Hematopoietic multipotent progenitor cell treated with erythropoietin and hydrocortisone succinate and interleukin-3 and kit ligand, for 17 days (in vitro differentiated cells): ENCODE data around the gene RBM17.
"Not testable (repeated sequence)": the region's sequence is repeated elsewhere in the genome, so short reads cannot be mapped to it uniquely, and the experiment has no call there.

ENCODE experiments used
- DNase-seq: peaks from one replicate; pipeline ENCODE4 v3.0.0-alpha.2; 2015; ENCODE audit warnings: low spot score

RBM17 gene

DNA sequence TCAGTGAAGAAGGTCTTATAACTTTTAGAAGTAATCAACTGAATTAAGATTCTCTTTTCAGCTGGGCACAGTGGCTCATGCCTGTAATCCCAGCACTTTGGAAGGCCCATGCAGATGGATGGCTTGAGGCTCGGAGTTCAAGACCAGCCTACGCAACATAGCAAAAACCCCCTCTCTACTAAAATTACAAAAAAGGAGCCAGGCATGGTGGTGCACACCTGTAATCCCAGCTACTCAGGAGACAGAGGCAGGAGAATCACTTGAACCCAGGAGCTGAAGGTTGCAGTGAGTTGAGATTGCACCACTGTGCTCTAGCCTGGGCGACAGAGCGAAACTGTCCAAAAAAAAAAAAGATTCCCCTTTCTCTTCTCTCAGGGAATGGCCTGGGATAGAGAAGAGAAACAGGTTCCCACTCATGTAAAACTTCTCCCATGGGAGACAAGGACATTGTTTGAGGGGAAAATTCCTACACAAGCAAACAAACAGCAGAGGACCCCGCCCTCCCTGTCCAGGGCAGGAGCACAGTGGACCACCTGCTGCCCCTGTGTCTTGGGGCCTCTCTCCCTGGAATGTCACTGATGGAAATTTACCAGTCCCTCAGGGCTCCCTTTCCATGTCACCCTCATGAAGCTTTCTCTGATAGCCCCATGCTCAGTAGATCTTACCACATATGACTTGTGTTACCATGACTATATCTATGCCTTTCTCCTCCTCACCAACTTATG, 32.3 kb upstream of the RBM17 start:
- no peak for DNase-seq

DNA sequence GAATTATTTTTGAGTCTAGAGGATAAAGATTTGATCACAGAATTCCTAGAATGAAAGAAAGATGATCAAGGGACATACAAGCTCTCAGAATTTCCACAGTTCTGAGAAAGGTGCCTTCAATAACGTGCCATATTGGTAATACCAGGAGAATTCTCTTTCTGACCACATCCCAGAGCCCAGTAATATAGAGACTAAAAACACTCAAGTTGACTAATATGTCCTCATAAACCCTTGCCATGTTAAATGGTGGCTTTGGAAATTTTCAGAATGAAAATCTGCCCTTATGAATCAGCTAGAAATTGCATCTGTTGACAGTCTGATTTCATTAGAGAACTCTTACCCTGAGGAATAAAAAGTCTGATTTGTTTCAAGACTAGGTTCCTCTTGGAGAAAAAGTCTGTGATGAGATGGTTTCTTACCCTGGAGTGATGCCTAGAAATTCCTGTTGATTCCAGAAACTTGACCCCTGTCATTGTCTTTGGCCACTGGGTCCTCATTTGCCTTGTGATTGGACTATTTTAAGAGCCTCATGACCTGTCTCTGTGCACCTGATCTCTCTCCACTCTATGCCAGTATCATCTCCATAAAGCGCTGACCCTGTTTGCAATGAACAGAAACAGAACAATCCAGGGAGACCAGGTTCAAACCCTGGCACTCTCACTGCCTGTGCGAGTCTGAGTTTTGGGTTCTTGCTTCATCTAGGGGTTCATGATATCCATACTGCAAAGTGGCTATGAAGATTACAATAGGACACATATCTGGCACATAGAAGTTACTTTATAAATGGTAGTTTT, 30.0 kb upstream of the RBM17 start:
- DNase-seq: no peak

DNA sequence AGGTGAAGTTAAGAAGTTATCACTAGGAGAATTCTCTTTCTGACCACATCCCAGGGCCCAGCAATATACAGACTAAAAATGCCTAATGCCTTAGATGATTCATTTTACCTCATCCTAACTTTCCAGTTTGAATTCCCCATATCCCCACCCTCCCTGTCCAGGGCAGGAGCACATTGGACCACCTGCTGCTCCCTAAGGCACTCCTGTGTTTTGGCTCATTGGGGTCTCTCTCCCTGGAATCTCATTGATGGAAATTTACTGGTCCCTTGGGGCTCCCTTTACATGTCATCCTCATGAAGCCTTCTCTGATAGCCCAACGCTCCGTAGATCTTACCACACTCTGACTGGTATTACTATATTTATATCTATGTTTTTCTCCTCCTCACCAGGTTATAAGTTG, 29.3 kb upstream of the RBM17 start:
- DNase-seq: no peak

DNA sequence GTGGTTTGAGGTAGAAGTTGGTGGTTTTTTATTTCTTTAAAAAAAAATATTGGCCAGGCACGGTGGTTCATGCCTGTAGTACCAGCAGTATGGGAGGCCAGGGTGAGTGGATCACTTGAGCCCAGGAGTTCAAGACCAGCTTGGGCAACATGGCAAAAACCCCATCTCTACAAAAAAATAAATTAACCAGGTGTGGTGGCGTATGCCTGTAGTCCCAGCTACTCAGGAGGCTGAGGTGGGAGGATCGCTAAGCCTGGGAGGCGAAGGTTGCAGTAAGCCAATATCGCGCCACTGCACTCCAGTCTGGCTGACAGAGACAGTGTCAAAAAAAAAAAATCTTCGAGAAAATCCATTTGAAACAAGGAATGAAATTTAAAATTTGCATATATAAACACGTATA, 27.8 kb upstream of the RBM17 start:
- no peak for DNase-seq

DNA sequence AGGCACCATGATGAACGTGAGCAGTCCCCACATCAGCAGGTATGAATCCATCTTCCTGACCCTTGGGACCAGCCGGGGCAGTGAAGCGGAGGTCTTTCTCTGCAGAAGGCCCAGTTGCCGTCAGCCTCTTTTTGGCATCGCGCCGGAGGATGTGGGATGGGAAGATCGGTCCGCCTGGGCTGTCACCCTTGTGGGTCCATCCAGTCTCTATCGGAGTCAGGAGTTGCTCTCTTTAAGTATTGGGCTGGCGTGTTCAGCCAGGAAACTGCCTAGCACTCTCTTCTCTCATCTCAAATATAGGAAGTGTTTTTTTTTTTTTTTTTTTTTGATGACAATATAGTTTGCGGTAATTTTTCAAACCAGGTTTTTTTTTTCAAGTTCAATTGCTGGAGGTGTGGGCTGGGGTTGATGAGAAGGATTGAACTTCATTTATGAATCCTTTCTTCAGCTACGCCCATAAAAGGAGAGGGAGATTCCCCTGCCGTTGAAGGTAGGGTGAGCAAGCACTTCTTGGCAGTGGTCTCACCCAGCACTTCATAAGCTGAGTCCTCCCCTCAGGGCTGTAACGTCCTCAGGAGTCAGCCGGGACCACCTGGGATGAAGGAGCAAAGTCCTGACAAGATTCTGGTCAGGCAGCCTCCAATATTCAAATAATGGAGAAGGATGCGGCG, 26.6 kb upstream of the RBM17 start, which contains the start of gene IL2RA:
IL2RA (minus strand) TSS at position 267 of the 671 bp plus-strand sequence; CDS start at position 51, 216 bp downstream.
- no peak for DNase-seq

DNA sequence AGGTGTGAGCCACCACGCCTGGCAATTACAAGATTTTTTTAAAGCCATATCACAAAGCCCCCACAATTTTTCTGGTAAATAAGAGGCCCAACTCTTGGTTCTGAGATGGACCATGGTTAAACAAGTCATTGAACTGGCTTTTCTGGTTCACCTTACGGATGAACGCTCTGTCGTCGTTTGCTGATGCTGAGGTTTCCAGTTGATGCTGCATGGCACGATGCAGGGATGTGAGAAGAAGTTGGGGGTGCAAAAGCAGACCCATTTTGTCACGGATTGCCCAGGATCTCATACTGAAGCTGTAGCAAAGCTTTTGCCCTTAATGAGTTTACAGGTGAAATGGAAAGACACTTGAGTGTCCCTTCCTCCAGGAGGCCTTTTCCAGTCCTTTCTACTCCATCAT, 24.7 kb upstream of the RBM17 start:
- no peak for DNase-seq

DNA sequence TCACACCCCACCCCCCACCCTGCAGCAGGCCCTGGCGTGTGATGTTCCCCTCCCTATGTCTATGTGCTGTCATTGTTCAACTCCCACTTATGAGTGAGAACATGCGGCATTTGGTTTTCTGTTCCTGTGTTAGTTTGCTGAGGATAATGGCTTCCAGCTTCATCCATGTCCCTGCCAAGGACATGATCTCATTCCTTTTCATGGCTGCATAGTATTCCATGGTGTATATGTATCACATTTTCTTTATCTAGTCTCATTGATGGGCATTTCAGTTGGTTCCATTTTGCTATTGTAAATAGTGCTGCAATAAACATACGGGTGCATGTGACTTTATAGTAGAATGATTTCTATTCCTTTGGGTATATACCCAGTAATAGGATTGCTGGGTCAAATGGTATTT, 24.1 kb upstream of the RBM17 start:
- not testable (repeated sequence) for DNase-seq

DNA sequence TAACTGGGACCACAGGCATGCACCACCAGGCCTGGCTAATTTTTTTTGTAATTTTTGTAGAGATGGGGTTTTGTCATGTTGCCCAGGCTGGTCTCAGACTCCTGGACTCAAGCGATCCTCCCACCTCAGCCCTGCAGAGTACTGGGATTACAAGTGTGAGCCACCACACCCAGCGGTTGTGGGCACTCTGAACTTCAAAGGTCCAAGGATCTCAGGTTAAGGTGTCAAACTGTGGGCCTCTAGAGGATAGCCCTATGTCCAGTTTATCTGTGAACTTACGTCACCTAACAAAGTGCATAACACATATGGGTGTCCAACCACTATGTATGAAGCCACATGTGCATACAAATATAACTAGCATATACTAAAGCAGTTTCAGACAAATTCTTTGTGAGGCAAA, 23.4 kb upstream of the RBM17 start:
- no peak for DNase-seq

DNA sequence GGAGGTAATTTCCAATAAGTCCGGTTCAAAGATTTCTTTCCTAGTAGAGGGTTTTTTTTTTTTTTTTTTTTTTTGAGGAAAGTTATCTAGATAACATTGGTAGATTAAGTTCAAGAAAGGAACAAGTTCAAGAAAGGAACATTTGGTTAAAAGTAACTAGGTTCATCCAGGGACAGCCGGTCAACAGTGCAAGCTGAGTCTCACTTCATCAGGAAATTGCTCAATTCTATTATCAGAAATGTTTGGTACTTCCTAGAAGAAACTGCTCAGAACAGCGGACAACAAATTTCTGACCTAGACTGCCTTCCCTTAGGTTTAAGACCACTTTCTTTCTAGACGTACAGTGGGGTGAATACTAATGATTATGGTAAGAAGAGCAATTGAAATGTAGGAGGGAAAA, 23.0 kb upstream of the RBM17 start:
- no peak for DNase-seq

DNA sequence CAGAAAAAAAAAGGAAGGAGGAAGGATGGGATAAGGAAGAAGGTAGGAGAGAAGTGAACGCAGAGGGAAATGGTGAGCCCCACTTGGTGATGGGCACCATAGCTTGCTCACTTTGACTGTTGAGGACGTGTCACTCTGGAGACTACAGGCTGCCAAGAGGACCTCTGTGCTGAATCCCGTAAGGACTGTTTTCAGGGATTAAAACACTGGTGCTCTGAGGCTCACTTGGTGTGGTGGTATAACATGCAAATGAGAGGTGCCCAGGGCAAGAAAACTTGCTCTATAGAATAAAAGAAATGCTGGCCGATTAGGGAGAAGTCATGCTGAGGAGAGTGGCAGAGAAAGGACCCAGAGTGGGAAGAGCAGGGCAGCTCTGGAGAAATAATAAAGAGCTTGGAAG, 21.4 kb upstream of the RBM17 start:
- DNase-seq: no peak

DNA sequence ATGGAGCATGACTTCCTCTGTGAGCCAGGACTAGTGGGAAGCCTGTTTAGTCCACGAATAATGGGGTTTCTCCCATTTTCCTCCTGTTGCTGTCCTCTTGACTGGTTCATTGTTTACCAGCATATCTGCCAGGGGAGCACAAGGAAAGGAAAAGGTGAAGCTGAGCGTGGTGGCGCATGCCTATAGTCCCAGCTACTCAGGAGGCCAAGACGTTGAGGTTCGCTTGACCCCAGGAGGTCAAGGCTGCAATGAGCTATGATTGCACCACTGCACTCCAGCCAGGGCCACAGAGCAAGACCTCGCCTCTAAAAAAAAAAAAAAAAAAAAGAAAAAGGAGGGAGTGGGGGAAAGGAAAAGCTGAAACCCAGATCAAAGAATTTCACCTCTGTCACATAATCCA, 20.8 kb upstream of the RBM17 start:
- no peak for DNase-seq

DNA sequence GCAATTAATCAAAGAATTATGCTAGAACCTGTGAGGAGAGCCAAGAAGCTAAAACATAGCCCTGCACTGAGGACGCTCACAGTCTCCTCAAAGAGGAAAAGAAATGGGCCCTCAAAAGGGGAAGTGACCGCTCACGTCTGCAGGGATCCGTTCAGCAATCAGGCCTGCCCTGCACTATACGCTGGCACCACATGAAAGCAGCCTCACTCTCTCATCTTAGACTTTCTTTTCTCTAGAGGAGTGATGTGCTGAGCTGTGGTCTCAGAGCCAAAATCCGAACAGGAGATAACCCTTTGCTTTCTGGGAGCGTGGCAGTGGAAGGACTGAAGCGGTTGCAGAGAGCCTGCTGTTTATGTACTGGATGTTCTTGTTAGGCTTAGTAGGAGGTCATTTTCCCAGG, 20.4 kb upstream of the RBM17 start:
- no peak for DNase-seq

DNA sequence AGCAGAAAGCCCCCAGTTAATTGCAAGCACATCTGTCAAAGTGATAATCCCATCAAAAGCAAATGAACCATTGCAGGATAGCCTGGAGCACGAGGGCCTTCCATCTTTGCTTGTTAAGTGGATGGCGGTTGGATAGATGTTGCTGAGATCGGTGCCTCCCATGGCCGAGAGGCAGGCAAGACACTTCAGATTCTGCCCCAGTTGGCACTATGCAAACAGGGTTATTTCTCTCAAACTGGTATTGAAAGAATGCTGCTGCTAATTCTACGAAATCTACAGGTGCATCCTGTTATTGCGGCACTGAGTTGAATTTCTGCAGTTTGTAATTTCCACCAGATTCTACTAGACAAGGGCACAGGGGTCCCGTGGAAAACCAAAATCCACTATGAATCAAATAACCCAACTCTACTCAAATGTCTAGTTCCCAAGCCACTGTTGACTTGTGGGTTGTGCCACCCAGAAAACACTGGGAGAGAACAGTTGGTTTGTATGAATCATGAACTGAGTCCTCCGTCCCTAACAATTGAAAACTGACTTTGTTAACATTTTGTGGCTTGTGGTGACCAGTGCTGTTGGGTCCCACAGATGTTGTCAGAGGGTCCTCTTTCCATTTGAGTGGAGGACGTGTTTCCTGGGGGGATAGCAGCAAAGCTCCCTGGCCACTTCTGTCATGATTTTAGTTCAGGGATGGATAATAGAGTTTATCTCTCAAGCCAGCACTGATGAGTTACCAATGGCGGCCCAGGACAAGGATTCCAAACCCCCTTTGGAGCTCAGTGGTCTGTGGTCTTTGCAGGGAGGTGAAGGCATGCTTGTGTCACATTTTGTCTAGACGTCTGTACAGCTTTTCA, 19.5 kb upstream of the RBM17 start:
- DNase-seq: no peak

DNA sequence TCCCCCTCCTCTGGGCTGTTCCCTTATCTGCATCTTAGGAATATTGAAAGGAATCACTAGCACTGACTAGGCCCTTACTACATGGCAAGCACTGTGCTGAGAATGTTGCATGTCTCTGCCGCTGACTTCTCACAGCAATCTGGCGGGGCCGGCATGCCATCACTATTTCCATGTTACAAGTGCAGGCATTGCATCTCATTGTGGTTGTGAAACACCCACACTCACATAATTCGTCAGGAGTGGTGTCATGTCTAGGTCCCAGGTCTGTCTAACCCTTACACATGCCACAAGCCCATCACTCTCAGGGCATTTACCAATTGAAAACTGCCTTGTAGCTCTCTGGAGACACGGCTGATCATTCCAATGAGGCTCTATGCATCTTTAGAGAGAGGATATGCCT, 18.2 kb upstream of the RBM17 start:
- no peak for DNase-seq

DNA sequence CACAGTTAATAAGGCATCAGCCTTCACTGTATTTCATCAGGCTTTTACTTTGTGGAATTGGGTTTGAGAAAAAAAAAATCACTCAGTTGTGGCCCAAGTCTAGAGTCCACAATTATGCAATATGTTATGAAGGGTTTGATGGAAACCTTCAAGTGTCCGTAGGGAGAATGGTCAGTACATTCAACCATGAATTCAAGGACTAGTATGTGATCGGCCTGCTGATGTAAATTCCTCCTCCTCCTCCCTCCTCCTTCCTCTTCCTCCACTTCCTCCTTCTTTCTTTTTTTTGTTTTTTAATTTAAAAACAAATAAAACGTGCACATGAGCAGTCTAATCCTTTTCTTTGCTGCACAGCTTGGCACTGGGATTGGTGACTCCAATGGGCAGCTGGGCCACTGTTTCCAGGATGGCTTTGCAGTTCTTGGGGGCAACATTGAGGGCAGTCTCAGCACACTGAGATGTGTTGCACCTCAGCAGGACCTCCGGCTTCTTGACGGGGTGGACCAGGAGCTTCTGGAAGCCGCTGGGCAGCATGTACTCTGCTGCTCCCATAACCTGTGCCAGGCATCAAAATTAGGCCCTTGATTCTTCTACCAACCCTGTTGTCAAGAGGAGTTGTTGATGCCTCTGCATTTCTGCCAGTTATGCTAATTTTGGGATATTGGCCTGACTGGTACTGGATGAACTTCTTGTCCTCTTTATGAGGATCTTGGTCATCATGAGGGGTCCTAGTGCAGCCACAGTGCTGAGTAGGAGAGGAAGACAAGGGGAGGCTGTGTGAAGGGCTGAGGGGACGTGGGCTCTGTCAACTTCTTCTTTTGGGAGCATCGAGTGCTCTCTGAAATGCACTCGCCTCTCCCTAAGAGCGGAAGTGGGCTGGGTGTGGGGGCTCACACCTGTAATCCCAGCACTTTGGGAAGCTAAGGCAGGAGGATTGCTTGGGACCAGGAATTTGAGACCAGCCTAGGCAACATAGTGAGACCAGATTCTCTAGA, 17.4 kb upstream of the RBM17 start:
- DNase-seq: no peak

DNA sequence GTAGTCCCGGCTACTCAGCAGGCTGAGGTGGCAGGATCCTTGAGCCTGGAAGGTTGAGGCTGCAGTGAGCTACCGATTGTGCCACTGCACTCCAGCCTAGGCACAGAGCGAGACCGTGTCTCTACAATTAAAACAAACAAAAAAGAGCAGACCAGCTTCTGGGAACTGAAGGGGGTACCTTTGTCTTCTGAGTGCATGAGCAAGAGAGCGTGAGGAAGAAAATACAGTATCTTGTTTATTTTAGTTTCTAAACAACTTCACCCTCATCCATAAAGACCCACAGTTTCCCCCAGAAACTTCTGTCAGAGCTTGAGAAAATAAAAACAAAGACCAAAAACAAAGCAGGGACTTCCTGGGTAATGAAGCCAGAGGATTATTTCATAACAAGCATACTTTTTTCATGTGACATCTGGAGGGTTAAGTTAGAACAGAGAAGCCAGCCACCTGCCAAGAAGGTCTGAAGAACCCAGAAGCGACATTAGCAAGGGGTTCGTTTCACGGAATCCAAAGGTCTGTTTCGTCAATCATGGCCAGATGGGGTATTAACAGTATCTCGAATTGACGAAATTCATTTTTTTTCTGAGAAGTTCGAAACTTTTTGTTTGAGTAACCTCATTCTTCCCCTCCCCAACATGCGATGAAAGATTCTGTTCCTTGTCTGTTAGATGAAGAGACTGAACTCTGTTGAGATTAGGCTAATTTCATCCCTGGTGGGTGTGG, 16.5 kb upstream of the RBM17 start:
- DNase-seq: no peak

DNA sequence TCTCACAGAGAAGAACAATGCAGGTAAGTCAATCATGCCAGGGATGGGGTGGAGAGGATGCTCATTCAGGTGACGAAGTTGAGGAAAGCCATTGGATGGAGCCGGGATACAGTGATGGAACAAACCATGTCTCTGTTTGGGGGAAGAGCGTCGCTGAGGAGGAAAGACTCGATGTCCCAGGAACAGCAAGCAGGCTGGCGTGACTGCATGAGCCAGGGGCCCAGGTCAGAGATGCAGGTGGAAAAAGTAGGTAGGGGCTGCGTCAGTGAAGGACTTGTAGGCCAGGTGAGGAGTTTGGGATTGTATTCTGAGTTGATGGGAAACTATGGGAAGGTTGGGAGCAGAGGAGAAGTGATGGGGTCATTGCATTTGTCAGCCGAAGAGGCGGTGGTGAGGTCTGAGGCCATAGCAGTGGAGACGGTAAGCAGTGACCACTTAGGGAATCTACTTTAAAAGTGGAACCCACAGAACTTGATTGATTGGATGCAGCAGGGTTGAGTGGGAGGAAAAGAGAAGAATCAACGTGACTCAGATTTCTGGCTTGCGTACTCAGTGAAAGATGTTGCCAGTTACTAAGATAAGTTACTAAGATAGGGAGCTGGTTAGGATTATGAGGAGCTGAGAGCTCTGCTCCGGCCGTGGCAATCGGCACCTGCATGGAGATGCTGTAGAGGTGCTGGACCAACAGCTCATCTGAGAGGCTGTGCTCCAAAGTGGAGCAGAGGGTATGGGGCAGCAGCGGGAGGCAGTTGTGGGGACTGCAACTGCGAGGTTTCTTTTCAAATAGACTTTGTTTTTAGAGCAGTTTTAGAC, 14.1 kb upstream of the RBM17 start:
- no peak for DNase-seq

DNA sequence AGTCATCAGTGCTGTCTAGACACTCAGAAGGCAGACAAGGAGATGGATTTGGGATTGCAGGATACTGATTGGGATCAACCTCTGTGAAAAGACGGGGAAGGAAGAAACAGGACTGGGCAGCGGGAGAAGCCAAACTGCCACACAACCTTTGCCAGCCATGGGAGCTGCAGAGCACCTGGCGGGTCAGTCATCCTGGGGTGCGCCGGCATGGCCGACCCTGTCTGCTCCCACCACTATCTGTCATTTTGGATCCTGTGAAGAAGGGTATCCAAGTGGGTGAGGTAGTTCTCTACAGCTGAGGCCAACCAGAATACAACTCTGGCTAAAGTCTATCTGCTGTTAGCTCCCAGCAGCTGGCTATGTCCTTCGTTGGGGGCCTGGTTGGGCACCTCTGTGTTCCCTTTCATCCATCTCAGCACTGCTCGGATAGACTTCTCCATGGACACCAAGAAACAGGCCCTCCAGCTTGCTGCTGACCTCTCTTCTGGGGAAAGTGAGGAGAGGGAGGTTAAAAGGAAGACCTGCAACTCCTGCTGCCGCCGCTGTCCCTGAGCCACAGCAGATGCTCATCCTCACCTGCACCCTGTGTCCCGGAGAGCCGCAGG, 11.7 kb upstream of the RBM17 start:
- no peak for DNase-seq

DNA sequence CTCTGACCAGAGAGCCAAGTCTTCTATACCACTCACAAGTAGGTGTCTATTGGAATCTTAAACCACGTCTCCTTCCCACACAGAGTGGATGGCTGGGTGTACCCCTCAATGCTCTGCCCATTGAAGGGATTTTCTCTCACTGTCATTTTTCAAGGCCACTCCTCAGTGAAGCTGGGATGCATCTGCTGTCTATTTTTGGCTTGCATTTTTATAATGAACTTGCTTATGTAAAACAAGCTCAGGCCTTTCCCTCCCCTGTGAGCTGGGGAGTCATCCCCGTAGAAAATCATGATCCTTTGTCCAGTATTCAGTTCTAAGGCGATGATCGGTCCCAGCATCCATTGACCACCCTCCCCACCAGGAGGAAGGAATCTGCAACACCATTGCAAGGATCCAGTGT, 9.8 kb upstream of the RBM17 start:
- no peak for DNase-seq
